GM06990 (cell line): ENCODE measurements around the gene TMEM97.

Experiments
- DNase-seq: peaks from one replicate; pipeline ENCODE4 v3.0.0-alpha.2; 2011; ENCODE audit not compliant: insufficient read length; ENCODE audit errors: extremely low read depth
- H3K27me3 ChIP-seq: replicated peaks from 2 replicates; pipeline ENCODE4 v1.6.0; 2011; ENCODE audit warnings: low read length; ENCODE audit not compliant: control insufficient read depth, insufficient read depth
- H3K36me3 ChIP-seq: 2 replicates; pipeline ENCODE4 v1.5.1; 2011; ENCODE audit warnings: low read length; ENCODE audit not compliant: control insufficient read depth, insufficient read depth
- H3K4me3 ChIP-seq: replicated peaks from 2 replicates; pipeline ENCODE4 v1.5.1; 2011; ENCODE audit warnings: low read depth, mild to moderate bottlenecking, control low read depth, low read length
- CTCF ChIP-seq: IDR thresholded peaks from 2 replicates; pipeline ENCODE4 v1.5.1; 2011; ENCODE audit warnings: low read length, control low read depth, mild to moderate bottlenecking, inconsistent platforms; ENCODE audit not compliant: insufficient read depth, poor library complexity, severe bottlenecking

Gene TMEM97

GRCh38 chr17:28327031-28327607, 8.1 kb downstream of the TMEM97 start:
- peaks cover 8% of the 10 kb centered on the region for H3K36me3 ChIP-seq
- H3K27me3 ChIP-seq = no peaks in the 10 kb centered on the region
- no peak for TF ChIP-seq CTCF
- H3K4me3 ChIP-seq = no peak overlapping the region
- no peak for DNase-seq

- peaks cover 8% of the 10 kb centered on the region for H3K36me3 ChIP-seq
- H3K27me3 ChIP-seq = no peaks in the 10 kb centered on the region
- H3K4me3 ChIP-seq = no peak overlapping the region
- DNase-seq = no peak
- TF ChIP-seq CTCF = no peak
These were observed 8.7 kb downstream of the TMEM97 start for GRCh38 chr17:28327709-28328108.

GRCh38 chr17:28328325-28328724, 9.3 kb downstream of the TMEM97 start:
- Histone ChIP-seq H3K36me3 (peaks cover 8% of the 10 kb centered on the region), H3K27me3 (no peaks in the 10 kb centered on the region), H3K4me3 (no peak overlapping the region)
- no peak for DNase-seq
- no peak for TF ChIP-seq CTCF

GRCh38 chr17:28330671-28331070, 11.7 kb downstream of the TMEM97 start:
- no peak for DNase-seq
- no peaks in the 10 kb centered on the region for H3K27me3 ChIP-seq
- TF ChIP-seq CTCF = no peak
- no peak overlapping the region for H3K4me3 ChIP-seq
- peaks cover 8% of the 10 kb centered on the region for H3K36me3 ChIP-seq

- Histone ChIP-seq H3K36me3 (peaks cover 5% of the 10 kb centered on the region), H3K27me3 (no peaks in the 10 kb centered on the region), H3K4me3 (no peak overlapping the region)
- TF ChIP-seq CTCF = no peak
- no peak for DNase-seq
These were observed 13.0 kb downstream of the TMEM97 start for GRCh38 chr17:28331891-28332420.
